ENCODE data around the gene FHIT. TPM values are rescaled to one million over a fixed set of nuclear protein-coding genes. Genes with fewer than 3 reads are reported as not detected.

The FHIT gene
- total RNA-seq, 1 donor from 2014 or later = 5.7 TPM

DNA sequence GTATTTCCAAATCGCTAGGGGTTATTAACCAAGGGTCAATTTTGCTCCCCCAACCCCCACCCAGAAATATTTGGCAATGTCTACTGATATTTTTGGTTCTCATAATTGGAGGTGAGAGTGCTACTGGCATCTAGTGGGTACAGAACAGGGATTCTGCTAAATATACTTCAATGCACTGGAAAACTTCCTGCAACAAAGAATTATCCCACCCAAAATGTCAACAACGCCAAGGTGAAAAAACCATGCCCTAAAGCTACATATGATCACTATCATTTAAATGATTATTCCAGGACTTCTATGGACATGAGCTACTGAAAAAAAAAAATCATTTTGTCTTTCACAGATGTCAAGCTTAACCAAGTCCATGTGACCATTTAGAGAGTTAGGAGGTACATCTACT lies 867.9 kb downstream of the FHIT start:
- no peak overlapping the region for H3K27ac Mint-ChIP-seq
- no peaks in the 10 kb centered on the region for H3K9me3 Mint-ChIP-seq
- no peaks in the 10 kb centered on the region for H4K20me1 ChIP-seq (ENCODE audit: low read depth)
- no peaks in the 10 kb centered on the region for H3K9me3 ChIP-seq (ENCODE audit: low read depth)
- no peak for DNase-seq (ENCODE audit: low spot score)
- H3K36me3 ChIP-seq = no peaks in the 10 kb centered on the region
- no peaks in the 10 kb centered on the region for H3K79me2 ChIP-seq (ENCODE audit: low read depth)
- H3K4me1 ChIP-seq = no peaks in the 10 kb centered on the region
- no peaks in the 10 kb centered on the region for H3F3A ChIP-seq (ENCODE audit: low read depth)
- no peak overlapping the region for H2AFZ ChIP-seq (replicated peaks)
- no peak overlapping the region for H3K4me3 ChIP-seq
- H3K27me3 ChIP-seq = no peaks in the 10 kb centered on the region
- H3K36me3 Mint-ChIP-seq = no peaks in the 10 kb centered on the region
- H3K27ac ChIP-seq = no peak overlapping the region
- no peak overlapping the region for H3K9ac ChIP-seq
- peaks cover 4% of the 10 kb centered on the region for H3K4me1 Mint-ChIP-seq
- no peak overlapping the region for H3K4me2 ChIP-seq
- no peak for TF ChIP-seq CTCF (IDR thresholded peaks at IDR 0.05)
- no peak for TF ChIP-seq EZH2 (IDR thresholded peaks at IDR 0.05)
- no peak for TF ChIP-seq EZH2phosphoT487 (IDR thresholded peaks at IDR 0.05)
- H3K27me3 Mint-ChIP-seq (ENCODE audit: insufficient read depth, low read depth) = no peaks in the 10 kb centered on the region
- no peak overlapping the region for H3K4me3 Mint-ChIP-seq

DNA sequence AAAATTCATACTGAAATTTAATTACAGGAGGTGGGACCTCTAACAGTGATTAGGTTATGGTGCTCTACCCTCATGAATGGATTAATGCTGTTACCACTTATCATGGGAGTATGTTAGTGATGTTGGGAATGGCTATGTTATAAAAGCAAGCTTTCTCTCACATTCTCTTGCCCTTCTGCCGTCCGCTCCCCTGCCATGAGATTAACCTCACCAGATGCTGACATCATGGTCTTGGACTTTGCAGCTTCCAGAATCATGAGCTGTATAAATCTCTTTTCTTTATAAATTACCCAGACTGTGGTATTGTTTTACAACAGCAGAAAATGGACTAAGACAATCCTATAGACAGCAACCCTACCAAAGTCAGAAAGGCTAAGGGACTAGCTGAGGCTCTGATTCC lies 884.8 kb downstream of the FHIT start:
- no peaks in the 10 kb centered on the region for H3F3A ChIP-seq (ENCODE audit: low read depth)
- no peak overlapping the region for H3K4me2 ChIP-seq
- no peaks in the 10 kb centered on the region for H3K27me3 ChIP-seq
- no peaks in the 10 kb centered on the region for H3K4me1 Mint-ChIP-seq
- no peaks in the 10 kb centered on the region for H3K4me1 ChIP-seq
- H3K36me3 ChIP-seq = no peaks in the 10 kb centered on the region
- H3K9ac ChIP-seq = no peak overlapping the region
- no peak overlapping the region for H3K27ac ChIP-seq
- no peak overlapping the region for H3K4me3 Mint-ChIP-seq
- TF ChIP-seq CTCF (IDR thresholded peaks at IDR 0.05) = no peak
- TF ChIP-seq EZH2phosphoT487 (IDR thresholded peaks at IDR 0.05) = no peak
- no peak for TF ChIP-seq EZH2 (IDR thresholded peaks at IDR 0.05)
- H2AFZ ChIP-seq (replicated peaks) = no peak overlapping the region
- H3K4me3 ChIP-seq = no peak overlapping the region
- H3K27ac Mint-ChIP-seq = no peak overlapping the region
- H3K27me3 Mint-ChIP-seq (ENCODE audit: insufficient read depth, low read depth) = peaks cover 2% of the 10 kb centered on the region
- no peaks in the 10 kb centered on the region for H3K9me3 ChIP-seq (ENCODE audit: low read depth)
- no peaks in the 10 kb centered on the region for H3K79me2 ChIP-seq (ENCODE audit: low read depth)
- no peaks in the 10 kb centered on the region for H4K20me1 ChIP-seq (ENCODE audit: low read depth)
- H3K9me3 Mint-ChIP-seq = no peaks in the 10 kb centered on the region
- H3K36me3 Mint-ChIP-seq = no peaks in the 10 kb centered on the region
- no peak for DNase-seq (ENCODE audit: low spot score)

DNA sequence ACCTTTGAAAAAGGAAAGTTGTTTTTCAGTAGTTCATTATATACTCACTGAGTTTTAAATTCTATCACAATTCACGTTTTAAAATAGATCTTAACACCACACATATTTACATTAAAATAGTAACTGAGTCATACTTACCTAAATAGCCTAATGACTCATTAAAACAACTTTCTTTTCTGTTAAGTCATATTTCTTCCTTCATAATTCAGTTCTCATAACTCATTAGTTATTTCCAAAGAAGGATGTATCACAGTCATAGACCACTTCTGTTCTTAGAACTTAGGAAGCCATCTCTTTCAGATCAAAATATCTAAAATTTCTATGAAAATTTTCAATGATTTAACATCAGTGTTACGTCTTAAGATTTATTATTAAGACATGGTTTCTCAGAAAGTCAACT lies 885.9 kb downstream of the FHIT start:
- H3K27ac ChIP-seq = no peak overlapping the region
- no peaks in the 10 kb centered on the region for H3F3A ChIP-seq (ENCODE audit: low read depth)
- no peaks in the 10 kb centered on the region for H3K36me3 Mint-ChIP-seq
- no peaks in the 10 kb centered on the region for H3K9me3 ChIP-seq (ENCODE audit: low read depth)
- no peaks in the 10 kb centered on the region for H4K20me1 ChIP-seq (ENCODE audit: low read depth)
- H3K79me2 ChIP-seq (ENCODE audit: low read depth) = no peaks in the 10 kb centered on the region
- H3K4me1 Mint-ChIP-seq = no peaks in the 10 kb centered on the region
- H3K4me3 Mint-ChIP-seq = no peak overlapping the region
- peaks cover 2% of the 10 kb centered on the region for H3K27me3 Mint-ChIP-seq (ENCODE audit: insufficient read depth, low read depth)
- H3K4me1 ChIP-seq = no peaks in the 10 kb centered on the region
- no peak overlapping the region for H2AFZ ChIP-seq (replicated peaks)
- TF ChIP-seq EZH2 (IDR thresholded peaks at IDR 0.05) (no peak), CTCF (IDR thresholded peaks at IDR 0.05) (no peak), EZH2phosphoT487 (IDR thresholded peaks at IDR 0.05) (no peak)
- no peak overlapping the region for H3K4me3 ChIP-seq
- H3K4me2 ChIP-seq = no peak overlapping the region
- H3K27ac Mint-ChIP-seq = no peak overlapping the region
- no peaks in the 10 kb centered on the region for H3K36me3 ChIP-seq
- H3K9me3 Mint-ChIP-seq = no peaks in the 10 kb centered on the region
- no peaks in the 10 kb centered on the region for H3K27me3 ChIP-seq
- DNase-seq (ENCODE audit: low spot score) = no peak
- no peak overlapping the region for H3K9ac ChIP-seq

- H3K4me3 ChIP-seq = no peak overlapping the region
- H3K36me3 ChIP-seq = no peaks in the 10 kb centered on the region
- Mint-ChIP-seq H3K9me3 (no peaks in the 10 kb centered on the region), H3K4me1 (no peaks in the 10 kb centered on the region), H3K27me3 (ENCODE audit: insufficient read depth, low read depth) (peaks cover 2% of the 10 kb centered on the region), H3K4me3 (no peak overlapping the region), H3K36me3 (no peaks in the 10 kb centered on the region), H3K27ac (no peak overlapping the region)
- H2AFZ ChIP-seq (replicated peaks) = no peak overlapping the region
- no peak overlapping the region for H3K9ac ChIP-seq
- no peaks in the 10 kb centered on the region for H3K9me3 ChIP-seq (ENCODE audit: low read depth)
- no peak overlapping the region for H3K4me2 ChIP-seq
- no peaks in the 10 kb centered on the region for H4K20me1 ChIP-seq (ENCODE audit: low read depth)
- no peaks in the 10 kb centered on the region for H3K4me1 ChIP-seq
- TF ChIP-seq CTCF (IDR thresholded peaks at IDR 0.05) (no peak), EZH2 (IDR thresholded peaks at IDR 0.05) (no peak), EZH2phosphoT487 (IDR thresholded peaks at IDR 0.05) (no peak)
- H3K79me2 ChIP-seq (ENCODE audit: low read depth) = no peaks in the 10 kb centered on the region
- H3K27ac ChIP-seq = no peak overlapping the region
- no peaks in the 10 kb centered on the region for H3K27me3 ChIP-seq
- DNase-seq (ENCODE audit: low spot score) = no peak
- H3F3A ChIP-seq (ENCODE audit: low read depth) = no peaks in the 10 kb centered on the region
Measured at GRCh38 chr3:60364475-60364874, 886.8 kb downstream of the FHIT start.

Measured in neural progenitor cell (in vitro differentiated cells).